A204.1 (cell line): ENCODE measurements around the gene RNF223.

ENCODE experiments used
- FAIRE-seq: peaks from 2 replicates; lab custom pipeline; 2012; peaks lifted over from hg19 to GRCh38; lab: Jason Lieb, UNC

The RNF223 gene

DNA sequence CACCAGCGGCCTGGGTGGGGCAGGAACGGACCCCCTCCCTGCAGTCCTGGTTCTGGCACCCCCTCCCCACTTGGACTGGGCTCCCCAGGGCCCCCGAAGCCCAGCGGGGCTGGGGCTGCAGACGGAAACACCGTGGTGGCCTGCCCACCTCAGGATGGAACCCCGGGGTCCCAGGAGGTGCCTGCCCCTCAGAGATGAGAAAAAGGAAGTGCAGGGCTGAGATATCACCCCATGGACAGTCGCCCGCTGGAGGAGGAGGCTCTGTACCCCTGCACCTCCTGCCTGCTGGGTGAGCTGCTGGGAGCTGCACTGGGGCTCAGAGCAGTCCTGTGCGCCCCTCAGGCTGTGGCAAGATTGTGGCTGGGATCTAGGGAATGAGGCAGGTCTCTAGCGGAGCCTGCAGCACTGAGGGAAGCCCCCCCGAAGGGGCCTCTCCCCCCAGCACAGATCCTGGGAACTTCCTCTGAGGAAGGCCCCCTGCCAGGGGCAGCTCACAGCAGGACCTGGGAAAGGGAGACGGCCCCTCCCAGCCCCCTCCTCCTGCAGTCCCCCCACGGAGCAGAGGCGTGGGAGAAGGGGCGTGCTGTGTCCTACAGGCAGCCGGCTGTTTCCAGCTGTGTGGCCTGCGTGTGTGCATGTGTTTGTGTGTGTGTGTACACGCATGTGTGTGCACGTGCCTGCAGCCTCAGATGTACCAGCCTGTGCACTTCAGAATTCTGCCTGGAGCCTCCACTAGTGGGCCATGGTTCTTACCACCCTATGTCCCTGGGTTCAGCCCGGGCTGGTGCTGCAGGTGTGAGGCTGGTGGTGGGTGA lies 47.3 kb downstream of the RNF223 start:
- no peak for FAIRE-seq

DNA sequence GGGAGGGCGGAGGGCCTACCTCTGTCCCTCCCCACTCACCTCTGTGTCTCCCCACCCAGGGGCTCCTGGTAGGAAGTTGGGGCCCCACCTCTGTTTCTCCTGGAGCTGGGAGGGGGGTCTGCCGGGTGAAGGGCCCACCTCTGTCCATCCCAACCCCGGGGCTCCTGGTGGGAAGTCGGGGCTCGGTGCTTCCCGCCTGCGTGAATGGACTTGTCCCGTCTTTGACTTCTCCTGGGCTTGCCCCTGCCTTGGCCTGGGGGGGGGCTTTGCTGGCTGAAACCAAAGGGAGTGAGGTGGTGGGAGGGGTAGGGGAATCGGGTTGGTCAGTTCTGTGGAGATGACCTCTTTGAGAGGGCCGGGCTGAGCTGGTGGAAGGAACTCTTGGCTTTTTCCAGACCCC lies 48.4 kb downstream of the RNF223 start:
- no peak for FAIRE-seq

DNA sequence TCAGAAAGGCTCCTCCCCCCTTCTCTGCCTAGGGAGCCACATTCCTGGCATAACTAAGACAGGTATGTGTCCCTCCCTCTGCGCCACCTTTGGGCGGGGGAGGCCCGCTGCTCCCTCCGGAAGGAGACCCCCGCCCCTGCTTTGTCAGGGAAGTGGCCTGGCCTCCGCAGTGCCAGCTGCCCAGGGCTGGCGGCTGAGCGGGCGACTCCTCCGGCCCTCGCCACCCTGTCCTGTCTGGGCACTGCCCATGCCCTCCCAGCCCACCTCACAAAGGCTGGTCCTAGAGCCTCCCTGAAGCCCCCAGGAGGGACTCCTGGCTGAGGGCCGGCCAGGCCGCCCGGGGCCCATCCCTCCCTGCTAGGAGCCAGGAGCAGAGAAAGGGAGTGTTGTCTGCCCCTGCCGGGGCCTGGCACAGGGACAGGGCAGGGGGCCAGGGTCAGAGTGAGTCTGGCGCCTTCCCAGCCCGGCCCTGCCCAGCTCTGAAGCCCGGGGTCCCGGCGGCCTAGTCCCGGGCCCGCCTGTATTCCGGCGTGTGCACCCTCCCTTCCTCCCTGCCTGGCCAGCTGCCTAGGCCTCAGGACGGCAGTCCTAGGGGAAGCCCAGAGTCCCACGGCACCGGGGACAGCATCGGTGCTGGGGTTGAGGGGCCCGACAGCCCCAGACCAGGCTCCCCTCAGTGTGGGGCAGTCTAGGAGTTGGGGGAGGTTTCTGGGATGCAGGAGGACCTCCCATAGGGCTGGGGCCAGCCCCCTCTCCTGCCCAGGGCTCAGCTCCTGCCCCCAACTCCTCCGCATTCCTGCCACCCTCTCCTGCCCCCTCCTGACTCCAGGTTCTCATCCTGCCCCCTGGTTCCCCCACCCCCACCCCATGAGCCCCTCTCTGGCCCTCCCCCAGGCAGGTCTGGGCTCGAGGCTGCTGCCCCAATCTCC lies 49.1 kb downstream of the RNF223 start:
- no peak for FAIRE-seq

DNA sequence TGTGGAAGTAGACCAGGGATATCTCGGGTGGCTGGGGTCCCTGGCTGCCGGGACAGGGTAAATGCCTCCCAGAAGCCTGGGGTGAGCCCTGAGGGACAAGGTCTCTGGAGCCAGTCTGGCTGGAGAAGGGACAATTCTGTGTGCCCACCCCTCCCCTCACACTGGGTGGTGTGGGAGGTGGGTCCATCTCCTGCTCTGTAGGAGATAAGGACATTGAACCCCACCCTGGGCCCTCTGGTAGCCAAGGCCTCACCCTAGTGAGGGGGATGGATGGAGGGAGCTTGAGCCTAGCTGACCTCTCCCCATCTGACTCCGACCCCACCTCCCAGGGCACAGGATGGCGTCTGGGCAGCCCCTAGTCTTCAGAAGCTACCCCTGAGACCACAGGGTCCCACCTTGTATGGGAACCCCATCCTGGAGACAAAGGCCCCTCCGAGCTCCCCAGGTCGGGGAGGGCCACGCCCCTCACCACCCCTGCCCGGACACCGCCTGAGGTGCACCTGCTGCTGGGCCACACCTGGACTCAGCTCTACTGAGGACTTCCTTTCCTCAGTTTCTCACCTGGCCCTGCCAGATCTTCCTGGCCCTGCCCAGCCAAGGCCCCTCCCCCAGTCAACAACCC lies 49.8 kb downstream of the RNF223 start:
- no peak for FAIRE-seq

DNA sequence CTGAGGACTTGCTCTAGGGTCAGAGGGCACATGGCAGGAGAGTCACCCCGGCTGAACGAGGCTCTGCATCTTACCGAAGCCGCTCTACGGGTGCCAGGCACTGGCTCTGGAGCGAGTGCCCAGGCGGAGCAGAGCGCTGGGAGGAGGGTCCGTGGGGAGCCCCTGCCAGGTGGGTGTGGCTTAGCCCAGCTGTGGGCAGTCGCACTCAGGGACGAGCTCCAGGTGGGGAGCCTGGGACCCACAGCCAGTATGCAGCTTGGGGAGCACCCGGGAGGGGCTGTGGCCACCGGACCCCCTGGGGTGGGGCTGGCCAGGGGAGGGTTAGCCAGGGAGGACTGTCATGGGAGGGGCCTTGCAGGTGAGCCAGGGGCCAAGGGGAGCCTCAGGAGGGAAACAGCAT lies 50.4 kb downstream of the RNF223 start:
- FAIRE-seq: no peak

DNA sequence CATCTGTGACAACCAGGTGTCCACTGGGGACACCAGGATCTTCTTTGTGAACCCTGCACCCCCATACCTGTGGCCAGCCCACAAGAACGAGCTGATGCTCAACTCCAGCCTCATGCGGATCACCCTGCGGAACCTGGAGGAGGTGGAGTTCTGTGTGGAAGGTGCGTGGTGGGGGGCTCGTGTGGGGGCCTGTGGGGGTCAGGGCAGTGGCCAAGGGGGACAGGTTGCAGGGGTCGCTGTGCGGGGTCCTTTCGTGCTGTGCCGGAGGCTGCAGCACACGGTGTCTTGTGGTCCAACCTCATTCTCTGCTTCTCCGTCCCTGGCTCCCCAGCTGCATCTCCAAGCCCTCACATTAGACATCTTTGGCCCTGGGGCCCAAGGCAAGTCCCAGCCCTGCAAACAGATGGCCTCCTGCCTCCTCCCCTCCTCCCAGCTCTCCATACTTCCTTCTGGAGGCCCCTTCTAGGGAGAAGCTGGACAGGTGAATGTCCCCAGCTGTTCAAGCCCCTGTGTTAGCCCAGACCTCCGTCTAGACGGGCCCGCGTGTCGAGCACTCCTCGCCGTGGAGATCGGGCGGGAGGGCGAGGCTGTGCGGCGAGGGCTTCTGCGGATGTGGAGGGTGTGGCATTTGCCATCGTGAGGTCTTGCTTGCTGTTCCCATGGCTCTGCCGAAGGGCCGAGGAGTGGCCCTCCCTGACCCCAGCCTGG lies 51.6 kb downstream of the RNF223 start:
- no peak for FAIRE-seq

DNA sequence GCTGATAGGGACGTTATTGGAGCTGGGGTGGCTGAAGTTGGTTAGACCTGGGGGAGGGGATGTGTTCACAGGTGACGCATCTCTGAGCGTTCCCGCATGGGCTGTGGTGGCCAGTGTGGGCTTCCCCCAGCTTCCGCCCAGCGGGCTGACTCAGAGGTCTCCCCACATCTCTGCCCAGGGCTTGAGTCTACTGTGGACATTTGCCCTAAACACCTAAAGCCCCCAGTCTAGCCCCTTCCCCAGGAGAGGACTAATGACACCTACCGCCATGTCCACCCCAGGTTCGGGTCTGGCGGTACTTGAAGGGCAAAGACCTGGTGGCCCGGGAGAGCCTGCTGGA lies 52.2 kb downstream of the RNF223 start:
- FAIRE-seq: no peak

DNA sequence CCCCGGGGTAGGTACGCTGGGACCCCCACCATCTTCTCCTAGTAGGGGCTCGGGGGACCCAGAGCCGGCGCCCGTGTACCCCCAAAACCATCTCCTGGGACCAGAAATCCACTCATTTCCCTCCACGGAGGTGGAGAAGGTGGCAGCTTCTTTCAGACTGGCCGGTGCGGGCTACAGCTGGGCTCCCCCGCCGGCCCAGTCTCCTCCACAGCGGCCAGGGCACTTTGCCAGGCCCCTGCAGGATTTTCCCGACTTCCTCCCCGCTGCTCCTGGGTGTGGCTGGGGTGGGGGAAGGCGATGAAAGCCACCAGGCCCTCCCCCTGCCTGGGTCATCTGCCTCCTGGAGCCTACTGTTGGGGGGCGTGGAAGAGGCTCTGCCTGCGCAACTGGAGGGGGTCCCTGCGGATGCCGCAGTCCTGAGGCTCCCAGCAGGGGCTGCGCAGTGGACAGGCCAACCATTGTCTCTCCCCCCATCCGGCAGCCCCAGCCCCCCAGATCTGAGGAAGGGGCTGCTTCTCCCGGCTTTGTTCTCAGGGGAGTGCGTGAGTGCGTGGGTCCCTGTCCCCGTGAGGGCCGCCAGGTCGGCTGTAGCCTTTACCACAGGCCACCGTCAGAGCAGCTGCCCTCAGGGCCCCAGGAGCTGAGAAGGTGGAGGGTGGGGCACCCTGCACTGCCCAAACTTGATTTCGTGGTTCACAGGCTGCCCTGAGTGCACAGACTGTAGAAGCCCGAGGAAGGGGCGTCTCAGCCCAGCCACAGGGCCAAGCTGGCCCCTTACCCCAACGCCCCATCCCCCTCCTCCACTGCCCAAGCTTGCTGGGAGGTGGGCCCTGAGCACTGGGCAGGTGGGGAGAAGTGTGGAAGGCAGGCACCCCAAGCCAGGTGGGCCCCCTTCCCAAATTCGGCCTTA lies 52.8 kb downstream of the RNF223 start:
- FAIRE-seq: no peak
